ENCODE measurements around the gene WNT10A.

Gene WNT10A

DNA sequence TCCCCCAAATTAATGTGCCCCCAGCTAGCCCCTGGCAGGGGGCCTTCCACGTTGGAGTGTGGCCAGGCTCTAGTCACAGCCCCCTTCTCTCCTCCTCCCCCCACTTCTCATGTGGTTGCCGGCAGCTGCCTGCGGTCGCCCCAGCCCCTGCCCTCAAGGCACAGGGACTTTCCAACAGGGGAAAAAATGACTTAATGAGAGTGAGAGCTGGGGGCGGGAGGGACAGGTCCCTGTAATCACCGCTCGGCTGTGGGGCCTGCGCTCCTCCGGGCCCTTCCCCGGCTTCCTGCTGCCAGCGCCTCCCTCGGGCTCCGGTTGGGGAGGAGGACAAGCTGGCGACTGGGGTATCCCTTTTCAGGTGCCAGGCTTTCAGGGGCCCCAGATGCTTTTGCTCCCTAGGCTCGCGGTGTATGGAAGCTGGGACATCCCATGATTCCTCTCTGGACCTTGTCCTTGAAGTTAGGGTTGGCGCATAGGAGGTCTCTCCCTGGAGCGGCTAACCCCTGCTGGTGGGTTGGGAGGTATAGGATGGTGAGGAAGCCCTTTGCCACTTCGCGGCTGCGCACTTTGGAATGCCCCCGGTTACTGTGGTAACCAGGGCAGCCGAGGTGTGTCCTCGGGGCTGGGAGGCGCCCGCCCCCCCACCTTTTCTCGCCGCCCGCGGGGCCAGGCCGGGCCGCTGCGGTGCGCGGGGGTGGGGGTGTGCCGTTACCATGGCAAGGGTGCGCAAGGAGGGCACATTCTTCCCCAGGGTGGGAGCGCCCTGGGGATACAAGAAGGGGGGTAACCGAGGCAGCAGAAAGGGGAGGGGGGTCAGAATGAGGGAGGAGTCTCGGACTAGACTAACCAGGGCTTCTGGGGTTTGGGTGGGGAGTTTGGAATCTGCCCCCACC is 16.1 kb downstream of the WNT10A start (continued):
- TF ChIP-seq PRDM4 (tag by site-specific recombination; IDR thresholded peaks at IDR 0.05) (no peak), ZNF701 (tag by site-specific recombination; IDR thresholded peaks at IDR 0.05) (no peak), SP7 (tag by site-specific recombination; IDR thresholded peaks at IDR 0.05) (peak; percentile 76), ZNF394 (tag by site-specific recombination; IDR thresholded peaks at IDR 0.05; ENCODE audit: borderline replicate concordance) (no peak), ZNF280C (tag by site-specific recombination; IDR thresholded peaks at IDR 0.05) (no peak), AEBP2 (tag by site-specific recombination; IDR thresholded peaks at IDR 0.05; ENCODE audit: borderline replicate concordance) (no peak), ZNF341 (tag by site-specific recombination; IDR thresholded peaks at IDR 0.05; ENCODE audit: low read depth) (peak; percentile 97), ZNF621 (tag by site-specific recombination; IDR thresholded peaks at IDR 0.05) (no peak), FEZF1 (tag by site-specific recombination; IDR thresholded peaks at IDR 0.05) (no peak), KLF8 (tag by site-specific recombination; IDR thresholded peaks at IDR 0.05) (0 out of 2 replicates have a peak, but pooled peaks have one; percentile 16), ZNF433 (tag by site-specific recombination; IDR thresholded peaks at IDR 0.05; ENCODE audit: low read depth) (no peak), ZNF830 (tag by site-specific recombination; IDR thresholded peaks at IDR 0.05; ENCODE audit: low read depth) (no peak), ZNF350 (tag by site-specific recombination; IDR thresholded peaks at IDR 0.05) (no peak), ELK4 (IDR thresholded peaks at IDR 0.05; ENCODE audit: borderline replicate concordance, low read depth, low read length) (no peak), ZNF202 (tag by site-specific recombination; IDR thresholded peaks at IDR 0.05; ENCODE audit: borderline replicate concordance) (no peak)
- TF ChIP-seq, protein P1, sequence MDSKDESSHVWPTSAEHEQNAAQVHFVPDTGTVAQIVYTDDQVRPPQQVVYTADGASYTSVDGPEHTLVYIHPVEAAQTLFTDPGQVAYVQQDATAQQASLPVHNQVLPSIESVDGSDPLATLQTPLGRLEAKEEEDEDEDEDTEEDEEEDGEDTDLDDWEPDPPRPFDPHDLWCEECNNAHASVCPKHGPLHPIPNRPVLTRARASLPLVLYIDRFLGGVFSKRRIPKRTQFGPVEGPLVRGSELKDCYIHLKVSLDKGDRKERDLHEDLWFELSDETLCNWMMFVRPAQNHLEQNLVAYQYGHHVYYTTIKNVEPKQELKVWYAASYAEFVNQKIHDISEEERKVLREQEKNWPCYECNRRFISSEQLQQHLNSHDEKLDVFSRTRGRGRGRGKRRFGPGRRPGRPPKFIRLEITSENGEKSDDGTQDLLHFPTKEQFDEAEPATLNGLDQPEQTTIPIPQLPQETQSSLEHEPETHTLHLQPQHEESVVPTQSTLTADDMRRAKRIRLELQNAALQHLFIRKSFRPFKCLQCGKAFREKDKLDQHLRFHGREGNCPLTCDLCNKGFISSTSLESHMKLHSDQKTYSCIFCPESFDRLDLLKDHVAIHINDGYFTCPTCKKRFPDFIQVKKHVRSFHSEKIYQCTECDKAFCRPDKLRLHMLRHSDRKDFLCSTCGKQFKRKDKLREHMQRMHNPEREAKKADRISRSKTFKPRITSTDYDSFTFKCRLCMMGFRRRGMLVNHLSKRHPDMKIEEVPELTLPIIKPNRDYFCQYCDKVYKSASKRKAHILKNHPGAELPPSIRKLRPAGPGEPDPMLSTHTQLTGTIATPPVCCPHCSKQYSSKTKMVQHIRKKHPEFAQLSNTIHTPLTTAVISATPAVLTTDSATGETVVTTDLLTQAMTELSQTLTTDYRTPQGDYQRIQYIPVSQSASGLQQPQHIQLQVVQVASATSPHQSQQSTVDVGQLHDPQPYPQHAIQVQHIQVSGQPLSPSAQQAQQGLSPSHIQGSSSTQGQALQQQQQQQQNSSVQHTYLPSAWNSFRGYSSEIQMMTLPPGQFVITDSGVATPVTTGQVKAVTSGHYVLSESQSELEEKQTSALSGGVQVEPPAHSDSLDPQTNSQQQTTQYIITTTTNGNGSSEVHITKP (tag by site-specific recombination; IDR thresholded peaks at IDR 0.05), result peak; percentile 86
- TF ChIP-seq, protein P2, sequence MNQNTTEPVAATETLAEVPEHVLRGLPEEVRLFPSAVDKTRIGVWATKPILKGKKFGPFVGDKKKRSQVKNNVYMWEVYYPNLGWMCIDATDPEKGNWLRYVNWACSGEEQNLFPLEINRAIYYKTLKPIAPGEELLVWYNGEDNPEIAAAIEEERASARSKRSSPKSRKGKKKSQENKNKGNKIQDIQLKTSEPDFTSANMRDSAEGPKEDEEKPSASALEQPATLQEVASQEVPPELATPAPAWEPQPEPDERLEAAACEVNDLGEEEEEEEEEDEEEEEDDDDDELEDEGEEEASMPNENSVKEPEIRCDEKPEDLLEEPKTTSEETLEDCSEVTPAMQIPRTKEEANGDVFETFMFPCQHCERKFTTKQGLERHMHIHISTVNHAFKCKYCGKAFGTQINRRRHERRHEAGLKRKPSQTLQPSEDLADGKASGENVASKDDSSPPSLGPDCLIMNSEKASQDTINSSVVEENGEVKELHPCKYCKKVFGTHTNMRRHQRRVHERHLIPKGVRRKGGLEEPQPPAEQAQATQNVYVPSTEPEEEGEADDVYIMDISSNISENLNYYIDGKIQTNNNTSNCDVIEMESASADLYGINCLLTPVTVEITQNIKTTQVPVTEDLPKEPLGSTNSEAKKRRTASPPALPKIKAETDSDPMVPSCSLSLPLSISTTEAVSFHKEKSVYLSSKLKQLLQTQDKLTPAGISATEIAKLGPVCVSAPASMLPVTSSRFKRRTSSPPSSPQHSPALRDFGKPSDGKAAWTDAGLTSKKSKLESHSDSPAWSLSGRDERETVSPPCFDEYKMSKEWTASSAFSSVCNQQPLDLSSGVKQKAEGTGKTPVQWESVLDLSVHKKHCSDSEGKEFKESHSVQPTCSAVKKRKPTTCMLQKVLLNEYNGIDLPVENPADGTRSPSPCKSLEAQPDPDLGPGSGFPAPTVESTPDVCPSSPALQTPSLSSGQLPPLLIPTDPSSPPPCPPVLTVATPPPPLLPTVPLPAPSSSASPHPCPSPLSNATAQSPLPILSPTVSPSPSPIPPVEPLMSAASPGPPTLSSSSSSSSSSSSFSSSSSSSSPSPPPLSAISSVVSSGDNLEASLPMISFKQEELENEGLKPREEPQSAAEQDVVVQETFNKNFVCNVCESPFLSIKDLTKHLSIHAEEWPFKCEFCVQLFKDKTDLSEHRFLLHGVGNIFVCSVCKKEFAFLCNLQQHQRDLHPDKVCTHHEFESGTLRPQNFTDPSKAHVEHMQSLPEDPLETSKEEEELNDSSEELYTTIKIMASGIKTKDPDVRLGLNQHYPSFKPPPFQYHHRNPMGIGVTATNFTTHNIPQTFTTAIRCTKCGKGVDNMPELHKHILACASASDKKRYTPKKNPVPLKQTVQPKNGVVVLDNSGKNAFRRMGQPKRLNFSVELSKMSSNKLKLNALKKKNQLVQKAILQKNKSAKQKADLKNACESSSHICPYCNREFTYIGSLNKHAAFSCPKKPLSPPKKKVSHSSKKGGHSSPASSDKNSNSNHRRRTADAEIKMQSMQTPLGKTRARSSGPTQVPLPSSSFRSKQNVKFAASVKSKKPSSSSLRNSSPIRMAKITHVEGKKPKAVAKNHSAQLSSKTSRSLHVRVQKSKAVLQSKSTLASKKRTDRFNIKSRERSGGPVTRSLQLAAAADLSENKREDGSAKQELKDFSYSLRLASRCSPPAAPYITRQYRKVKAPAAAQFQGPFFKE (tag by site-specific recombination; IDR thresholded peaks at IDR 0.05; ENCODE audit: borderline replicate concordance), result no peak
- TF ChIP-seq, protein P3, sequence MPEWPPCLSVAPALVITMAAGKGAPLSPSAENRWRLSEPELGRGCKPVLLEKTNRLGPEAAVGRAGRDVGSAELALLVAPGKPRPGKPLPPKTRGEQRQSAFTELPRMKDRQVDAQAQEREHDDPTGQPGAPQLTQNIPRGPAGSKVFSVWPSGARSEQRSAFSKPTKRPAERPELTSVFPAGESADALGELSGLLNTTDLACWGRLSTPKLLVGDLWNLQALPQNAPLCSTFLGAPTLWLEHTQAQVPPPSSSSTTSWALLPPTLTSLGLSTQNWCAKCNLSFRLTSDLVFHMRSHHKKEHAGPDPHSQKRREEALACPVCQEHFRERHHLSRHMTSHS (tag by site-specific recombination; IDR thresholded peaks at IDR 0.05), result no peak
